ENCODE data around the gene RAB11FIP4. TPM values are rescaled to one million over a fixed set of nuclear protein-coding genes. Genes with fewer than 3 reads are reported as not detected.

RAB11FIP4 gene
- total RNA-seq, 1 donor, result 0.09 TPM

DNA sequence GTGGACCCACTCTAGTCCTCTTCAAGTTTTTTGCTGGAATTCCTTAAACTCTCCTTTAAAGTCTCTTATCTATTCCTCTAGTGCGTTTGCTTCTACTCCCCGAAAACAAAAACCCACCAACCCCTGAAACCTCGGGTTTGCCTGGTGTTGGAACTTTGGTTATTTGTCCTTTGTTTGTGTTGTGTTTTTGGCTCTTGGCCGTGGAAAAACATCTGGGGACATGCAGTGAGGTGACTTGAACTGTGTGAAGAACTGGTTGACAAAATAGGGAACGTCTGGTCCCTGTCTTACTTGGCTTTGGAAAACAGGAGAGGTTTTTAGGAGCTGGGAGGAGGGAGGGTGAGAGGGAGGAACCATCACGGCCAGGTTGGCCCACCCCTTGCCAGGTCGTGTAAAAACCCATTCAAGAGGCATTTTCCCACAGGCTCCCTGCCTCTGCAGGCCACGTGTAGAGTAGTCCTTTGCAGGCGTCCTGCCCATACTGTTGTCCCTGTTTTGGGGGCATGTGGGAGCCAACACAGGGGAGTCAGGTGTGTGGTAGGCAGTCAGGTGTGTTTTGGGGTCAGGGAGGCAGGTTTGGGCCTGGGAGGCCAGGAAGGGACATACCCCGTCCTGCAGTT lies 169.3 kb downstream of the RAB11FIP4 start:
- TF ChIP-seq, protein P1, sequence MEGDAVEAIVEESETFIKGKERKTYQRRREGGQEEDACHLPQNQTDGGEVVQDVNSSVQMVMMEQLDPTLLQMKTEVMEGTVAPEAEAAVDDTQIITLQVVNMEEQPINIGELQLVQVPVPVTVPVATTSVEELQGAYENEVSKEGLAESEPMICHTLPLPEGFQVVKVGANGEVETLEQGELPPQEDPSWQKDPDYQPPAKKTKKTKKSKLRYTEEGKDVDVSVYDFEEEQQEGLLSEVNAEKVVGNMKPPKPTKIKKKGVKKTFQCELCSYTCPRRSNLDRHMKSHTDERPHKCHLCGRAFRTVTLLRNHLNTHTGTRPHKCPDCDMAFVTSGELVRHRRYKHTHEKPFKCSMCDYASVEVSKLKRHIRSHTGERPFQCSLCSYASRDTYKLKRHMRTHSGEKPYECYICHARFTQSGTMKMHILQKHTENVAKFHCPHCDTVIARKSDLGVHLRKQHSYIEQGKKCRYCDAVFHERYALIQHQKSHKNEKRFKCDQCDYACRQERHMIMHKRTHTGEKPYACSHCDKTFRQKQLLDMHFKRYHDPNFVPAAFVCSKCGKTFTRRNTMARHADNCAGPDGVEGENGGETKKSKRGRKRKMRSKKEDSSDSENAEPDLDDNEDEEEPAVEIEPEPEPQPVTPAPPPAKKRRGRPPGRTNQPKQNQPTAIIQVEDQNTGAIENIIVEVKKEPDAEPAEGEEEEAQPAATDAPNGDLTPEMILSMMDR (IDR thresholded peaks at IDR 0.05; ENCODE audit: insufficient read depth, low read length), result no peak
- DNase-seq (ENCODE audit: low read depth), result no peak
- peak overlapping the region; percentile 84 for H3K4me3 ChIP-seq (ENCODE audit: low read depth, low read length)

DNA sequence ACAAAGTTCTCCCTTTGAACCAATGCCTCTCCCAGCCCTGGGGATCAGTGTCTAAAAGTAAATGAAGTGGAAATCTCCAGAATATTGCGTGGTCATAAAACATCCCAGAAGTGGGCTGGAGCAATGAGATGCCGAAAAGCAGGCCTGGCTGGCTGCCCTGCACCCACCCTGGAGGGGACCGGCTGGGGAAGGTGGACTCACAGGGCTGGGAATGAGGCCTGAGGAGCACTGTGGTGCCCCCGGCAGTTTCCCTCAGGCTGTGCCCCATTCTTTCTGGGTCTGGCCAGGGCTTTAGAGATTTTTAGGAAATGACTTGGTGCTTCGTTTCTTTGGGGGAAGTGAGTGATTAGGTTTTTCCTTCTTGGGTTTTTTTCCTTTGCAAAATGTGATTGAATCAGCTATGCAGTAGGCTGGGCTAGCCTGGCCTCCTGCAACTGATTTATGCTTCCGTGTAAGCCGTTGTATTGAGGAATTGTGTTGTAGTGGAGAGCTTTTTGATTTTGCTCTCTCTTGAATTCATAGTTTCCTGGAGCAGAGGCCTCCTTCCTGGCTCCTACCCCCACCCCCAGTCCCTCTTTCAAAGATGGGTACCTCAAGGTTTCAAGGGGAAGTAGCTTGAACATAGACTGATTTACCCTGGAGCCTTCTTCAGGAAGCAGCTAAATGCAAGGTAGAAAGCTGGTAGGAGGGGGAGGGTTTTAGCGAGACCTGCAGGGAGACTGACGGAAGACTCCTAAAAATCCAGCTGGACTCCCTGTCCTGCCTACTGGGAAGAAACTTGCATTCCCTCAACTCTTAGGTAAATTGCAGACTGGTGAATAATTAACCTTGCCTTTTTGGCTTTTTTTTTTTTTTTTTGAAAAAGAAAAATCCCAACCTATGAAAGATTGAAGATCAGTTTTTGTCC lies 170.2 kb downstream of the RAB11FIP4 start:
- TF ChIP-seq, protein P1 (IDR thresholded peaks at IDR 0.05; ENCODE audit: insufficient read depth, low read length), result no peak
- DNase-seq (ENCODE audit: low read depth), result peak; percentile 63
- H3K4me3 ChIP-seq (ENCODE audit: low read depth, low read length), result peak overlapping the region; percentile 84

DNA sequence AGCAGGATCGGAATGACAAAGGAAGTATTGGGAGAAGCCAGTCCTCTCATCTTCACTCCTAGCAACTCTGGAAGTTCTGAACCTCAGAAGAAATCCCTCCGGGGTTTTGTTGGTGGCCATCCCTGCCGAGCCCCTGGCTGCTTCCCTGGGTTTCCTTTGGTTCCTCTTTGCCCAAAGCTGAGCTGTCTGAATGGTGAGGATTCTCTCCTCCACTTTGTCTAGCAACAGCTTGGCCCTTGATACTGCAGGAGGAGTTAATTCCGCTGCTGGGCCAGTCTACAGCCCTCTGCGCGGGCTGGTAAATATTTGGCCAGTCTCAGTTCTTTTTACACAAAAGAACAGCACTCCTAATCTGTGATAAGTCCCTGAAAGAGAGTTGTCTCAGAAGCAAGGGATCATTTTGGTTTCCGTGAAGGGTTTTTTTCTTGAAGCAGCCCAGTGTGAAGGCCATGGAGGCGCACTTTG lies 170.9 kb downstream of the RAB11FIP4 start:
- TF ChIP-seq, protein P1 (IDR thresholded peaks at IDR 0.05; ENCODE audit: insufficient read depth, low read length), result no peak
- DNase-seq (ENCODE audit: low read depth), result no peak
- H3K4me3 ChIP-seq (ENCODE audit: low read depth, low read length), result peak overlapping the region; percentile 10

DNA sequence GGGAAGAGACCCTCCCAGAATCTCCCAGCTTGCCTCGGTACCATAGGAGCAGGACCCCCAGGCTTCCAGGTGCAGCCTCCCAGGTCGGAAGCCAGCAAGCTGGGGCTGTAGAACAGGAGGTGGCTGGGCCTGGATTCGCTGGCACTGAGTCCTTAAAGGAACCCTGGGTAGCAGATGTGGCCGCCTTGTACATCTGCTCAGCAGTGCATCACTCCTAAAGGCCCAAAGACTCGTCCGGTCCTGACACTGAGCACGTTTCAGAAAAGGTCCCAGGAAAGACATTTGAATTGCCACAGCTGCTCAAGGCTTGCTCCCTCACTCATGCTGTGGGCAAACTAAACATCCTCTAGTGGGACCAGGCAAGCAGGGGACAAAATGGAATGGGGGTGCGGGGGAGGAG lies 172.8 kb downstream of the RAB11FIP4 start:
- H3K4me3 ChIP-seq (ENCODE audit: low read depth, low read length), result no peak overlapping the region
- DNase-seq (ENCODE audit: low read depth), result no peak
- TF ChIP-seq, protein P1 (IDR thresholded peaks at IDR 0.05; ENCODE audit: insufficient read depth, low read length), result no peak

DNA sequence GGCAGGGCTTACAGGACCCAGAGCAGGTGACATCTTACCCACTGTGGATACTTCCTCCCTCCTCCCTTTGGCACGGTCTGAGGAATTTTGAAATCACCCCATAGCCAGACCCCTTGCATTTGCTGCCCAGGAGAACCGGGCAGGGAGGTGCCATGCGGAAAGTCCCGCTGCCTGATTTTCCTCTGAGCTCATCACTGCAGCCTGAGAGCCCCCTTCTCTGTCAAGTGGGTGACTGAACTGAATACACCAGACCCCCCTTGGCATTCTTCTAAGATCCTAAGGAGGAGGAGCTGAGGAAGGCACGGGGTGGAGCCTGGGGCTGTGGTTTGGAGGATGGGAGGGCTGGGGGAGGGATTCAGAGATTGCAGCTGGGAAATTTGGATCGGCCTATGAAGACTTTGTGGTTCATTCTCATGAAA lies 173.4 kb downstream of the RAB11FIP4 start:
- DNase-seq (ENCODE audit: low read depth), result no peak
- TF ChIP-seq, protein P1 (IDR thresholded peaks at IDR 0.05; ENCODE audit: insufficient read depth, low read length), result no peak
- H3K4me3 ChIP-seq (ENCODE audit: low read depth, low read length), result no peak overlapping the region

DNA sequence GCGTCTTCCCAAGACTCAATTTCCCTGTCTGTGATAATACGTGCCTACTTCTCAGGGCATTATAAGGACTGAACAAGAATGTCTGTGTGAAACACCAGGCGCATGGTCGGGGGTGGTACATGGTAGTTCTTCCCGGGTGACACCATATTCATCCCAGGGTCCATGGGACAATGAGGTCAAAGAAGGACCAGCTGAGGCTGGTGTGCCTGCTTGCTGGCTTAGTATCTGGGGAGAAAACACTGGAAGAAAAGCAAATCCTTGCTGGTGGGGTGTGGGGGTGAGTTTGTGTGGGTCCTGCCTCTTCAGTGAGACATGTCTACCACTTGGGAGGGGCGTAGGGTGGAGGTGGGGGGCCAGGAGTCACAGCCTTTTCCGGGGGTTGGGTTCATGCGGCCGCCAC lies 174.2 kb downstream of the RAB11FIP4 start:
- TF ChIP-seq, protein P1 (IDR thresholded peaks at IDR 0.05; ENCODE audit: insufficient read depth, low read length), result no peak
- no peak for DNase-seq (ENCODE audit: low read depth)
- no peak overlapping the region for H3K4me3 ChIP-seq (ENCODE audit: low read depth, low read length)

All from fibroblast of the aortic adventitia (primary cell).